Measurements from ENCODE around the gene TRUB2. TPM values are rescaled to one million over a fixed set of nuclear protein-coding genes. Genes with fewer than 3 reads are reported as not detected.

TRUB2 gene
- total and polyA plus RNA-seq, 8 donors = 6.6 to 16.5 (median 12.8) TPM

- no peak overlapping the region for H3K4me3 ChIP-seq
Observed at GRCh38 chr9:128337936-128338335, 15.7 kb upstream of the TRUB2 start.

GRCh38 chr9:128335914-128336313 is 13.7 kb upstream of the TRUB2 start:
- Histone ChIP-seq H3K9me3 (no peaks in the 10 kb centered on the region), H3K27ac (no peak overlapping the region), H3K27me3 (no peaks in the 10 kb centered on the region), H3K4me3 (no peak overlapping the region), H3K4me1 (peaks cover 0 to 3% (median 0%) of the 10 kb centered on the region in 3 donors), H3K36me3 (peaks cover 0 to 5% (median 0%) of the 10 kb centered on the region in 3 donors)
- 65 to 75% methylated on average over 2 of the region's 2 CpGs for WGBS, 2 donors
- no peak for ATAC-seq
- no peak for FAIRE-seq
- DNase-seq = no peak
- no peak for TF ChIP-seq CTCF (IDR thresholded peaks at IDR 0.05)
- intact Hi-C loops (cut with DNase I) = no loop called here

More at GRCh38 chr9:128337936-128338335, 15.7 kb upstream of the TRUB2 start:
- no peaks in the 10 kb centered on the region for H3K9me3 ChIP-seq
- ATAC-seq (no peak), DNase-seq (no peak), FAIRE-seq (no peak)
- H3K36me3 ChIP-seq = no peaks in the 10 kb centered on the region
- 83 to 89% methylated on average over 7 of the region's 7 CpGs for WGBS, 2 donors
- no peak overlapping the region for H3K27ac ChIP-seq
- peaks cover 0 to 8% (median 0%) of the 10 kb centered on the region in 3 donors for H3K4me1 ChIP-seq
- no peak for TF ChIP-seq CTCF (IDR thresholded peaks at IDR 0.05)
- intact Hi-C loops (cut with DNase I) = no loop called here
- no peaks in the 10 kb centered on the region for H3K27me3 ChIP-seq

- Histone ChIP-seq H3K9me3 (no peaks in the 10 kb centered on the region), H3K36me3 (peaks cover 0 to 5% (median 0%) of the 10 kb centered on the region in 3 donors), H3K27me3 (no peaks in the 10 kb centered on the region), H3K4me1 (peaks cover 0 to 3% (median 0%) of the 10 kb centered on the region in 3 donors), H3K27ac (no peak overlapping the region), H3K4me3 (no peak overlapping the region)
- FAIRE-seq (no peak), DNase-seq (no peak), ATAC-seq (no peak)
- 84 to 89% methylated on average over 7 of the region's 7 CpGs for WGBS, 2 donors
- intact Hi-C loops (cut with DNase I) = no loop called here
- no peak for TF ChIP-seq CTCF (IDR thresholded peaks at IDR 0.05)
Observed at GRCh38 chr9:128335161-128335560, 12.9 kb upstream of the TRUB2 start.

GRCh38 chr9:128333451-128333869 is 11.2 kb upstream of the TRUB2 start:
- H3K9me3 ChIP-seq = no peaks in the 10 kb centered on the region
- DNase-seq = no peak
- intact Hi-C loops (cut with DNase I) = no loop called here
- TF ChIP-seq CTCF (IDR thresholded peaks at IDR 0.05) = no peak
- FAIRE-seq = no peak
- WGBS, 2 donors = 60 to 69% methylated on average over 11 of the region's 11 CpGs
- peaks cover 0 to 5% (median 0%) of the 10 kb centered on the region in 3 donors for H3K36me3 ChIP-seq
- no peaks in the 10 kb centered on the region for H3K27me3 ChIP-seq
- no peaks in the 10 kb centered on the region for H3K4me1 ChIP-seq
- no peak overlapping the region for H3K27ac ChIP-seq
- H3K4me3 ChIP-seq = no peak overlapping the region
- peak in 1 of 4 donors; percentile 38 for ATAC-seq

- intact Hi-C loops (cut with DNase I) = no loop called here
- Histone ChIP-seq H3K4me1 (peaks cover 5 to 18% (median 8%) of the 10 kb centered on the region in 3 donors), H3K4me3 (no peak overlapping the region), H3K27ac (no peak overlapping the region), H3K36me3 (peaks cover 0 to 8% (median 0%) of the 10 kb centered on the region in 3 donors), H3K27me3 (no peaks in the 10 kb centered on the region), H3K9me3 (no peaks in the 10 kb centered on the region)
- ATAC-seq (no peak), DNase-seq (no peak), FAIRE-seq (no peak)
- WGBS, 2 donors = 79 to 89% methylated on average over 13 of the region's 13 CpGs
- no peak for TF ChIP-seq CTCF (IDR thresholded peaks at IDR 0.05)
Observed at GRCh38 chr9:128325629-128326028, 3.4 kb upstream of the TRUB2 start.

Measured in pancreas (tissue), 10 donors.